Sigmoid colon (tissue), 4 donors: ENCODE data around the gene APBB2.

Source experiments
- CTCF ChIP-seq, 4 experiments: fragments of 450-650 bp in 3 of 4; fragments of 200-600 bp in 1 of 4; IDR thresholded peaks; one replicate each; pipeline ENCODE4 v1.5.1; 2016 to 2019; ENCODE audit warnings: antibody characterized with exemption in 4 of 4, mild to moderate bottlenecking in 3 of 4, moderate library complexity in 2 of 4
- EP300 ChIP-seq, 4 donors: sonication (generic); formaldehyde crosslinking; IDR thresholded peaks; one replicate each; pipeline ENCODE4 v1.6.1; 2017; ENCODE audit warnings: antibody characterized with exemption in 4 of 4
- POLR2A ChIP-seq, 2 donors: fragments of 450-650 bp; IDR thresholded peaks; one replicate each; pipeline ENCODE4 v1.6.1; 2016; ENCODE audit warnings: antibody characterized with exemption in 2 of 2, mild to moderate bottlenecking in 2 of 2, moderate library complexity in 2 of 2

- TF ChIP-seq CTCF (IDR thresholded peaks at IDR 0.05) (no peak), EP300 (IDR thresholded peaks at IDR 0.05) (no peak), POLR2A (IDR thresholded peaks at IDR 0.05) (no peak)
Observed at GRCh38 chr4:40811956-40812355, 402.4 kb downstream of the APBB2 start.
